GM12874 (cell line): Measurements from ENCODE around the gene GSTM4.

Source experiments
- CTCF ChIP-seq: IDR thresholded peaks from 2 replicates; pipeline ENCODE4 v1.5.1; 2011; ENCODE audit warnings: low read depth, mild to moderate bottlenecking, control low read depth, low read length, moderate library complexity; ENCODE audit not compliant: insufficient read depth

Gene GSTM4

DNA sequence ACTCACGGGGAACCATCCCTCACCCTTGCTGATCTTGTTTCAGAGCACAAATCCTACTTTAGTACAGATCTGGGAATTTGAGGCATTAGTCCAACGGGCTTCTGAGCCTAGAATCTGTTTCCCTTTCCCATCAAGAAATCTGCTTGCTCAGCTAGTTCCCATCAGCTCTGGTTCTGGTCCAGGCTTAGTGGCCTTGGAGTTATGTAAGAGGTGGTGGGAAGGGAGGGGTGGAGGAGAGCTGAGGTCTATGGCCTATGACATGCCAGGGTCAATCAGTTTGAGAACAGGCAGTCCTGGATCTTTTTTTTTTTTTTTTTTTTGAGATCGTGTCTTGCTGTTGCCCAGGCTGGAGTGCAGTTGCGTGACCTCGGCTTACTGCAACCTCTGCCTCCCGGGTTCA lies 35.9 kb downstream of the GSTM4 start:
- no peak for TF ChIP-seq CTCF

- TF ChIP-seq CTCF = no peak
Measured at GRCh38 chr1:109697066-109697465, 41.2 kb downstream of the GSTM4 start.

- TF ChIP-seq CTCF = no peak
Measured at GRCh38 chr1:109704173-109704572, 48.3 kb downstream of the GSTM4 start.

GRCh38 chr1:109705411-109705810 lies 49.5 kb downstream of the GSTM4 start:
- no peak for TF ChIP-seq CTCF
